ENCODE measurements around the gene PURB.
A peak's percentile ranks its signal among the peaks of the same experiment; 100 is the strongest.

Gene PURB

GRCh38 chr7:44889086-44889781 lies 3.9 kb upstream of the PURB start:
- Mint-ChIP-seq H3K27me3 (ENCODE audit: low read depth) (peaks cover 4% of the 10 kb centered on the region), H3K4me3 (peak overlapping the region; percentile 43 to 73 (median 71)), H3K27ac (peak overlapping the region; percentile 64 to 82 (median 82)), H3K4me1 (peaks cover 59% of the 10 kb centered on the region), H3K36me3 (ENCODE audit: low read depth) (peaks cover 4% of the 10 kb centered on the region), H3K9me3 (no peaks in the 10 kb centered on the region)
- no peak for TF ChIP-seq CTCF (IDR thresholded peaks at IDR 0.05; ENCODE audit: unreplicated experiment in 3 of 3)

DNA sequence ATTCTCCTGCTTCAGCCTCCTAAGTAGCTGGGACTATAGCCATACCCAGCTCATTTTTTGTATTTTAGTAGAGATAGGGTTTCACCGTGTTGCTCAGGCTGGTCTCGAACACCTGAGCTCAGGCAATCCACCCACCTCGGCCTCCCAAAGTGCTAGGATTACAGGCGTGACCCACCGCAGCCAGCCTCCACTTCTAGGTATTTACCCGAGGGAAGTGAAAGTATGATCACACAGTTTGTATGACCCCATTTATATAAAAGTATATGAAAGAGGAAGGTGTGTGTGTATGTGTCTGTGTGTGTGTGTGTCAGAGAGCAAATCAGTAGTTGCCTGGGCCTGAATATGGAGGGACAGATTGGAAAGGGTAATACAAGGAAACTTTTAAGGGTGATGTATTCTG lies 2.0 kb upstream of the PURB start:
- H3K36me3 Mint-ChIP-seq (ENCODE audit: low read depth), result peaks cover 13% of the 10 kb centered on the region
- no peak for TF ChIP-seq CTCF (IDR thresholded peaks at IDR 0.05; ENCODE audit: unreplicated experiment in 3 of 3)
- no peaks in the 10 kb centered on the region for H3K9me3 Mint-ChIP-seq
- peak overlapping the region; percentile 10 to 93 (median 47) for H3K4me3 Mint-ChIP-seq
- peaks cover 51% of the 10 kb centered on the region for H3K4me1 Mint-ChIP-seq
- peak overlapping the region in 2 of 3 experiments; percentile 49 to 82 for H3K27ac Mint-ChIP-seq
- peaks cover 4% of the 10 kb centered on the region for H3K27me3 Mint-ChIP-seq (ENCODE audit: low read depth)

GRCh38 chr7:44884621-44885393 lies 523 bp downstream of the PURB start:
- TF ChIP-seq CTCF (IDR thresholded peaks at IDR 0.05; ENCODE audit: unreplicated experiment in 3 of 3), result no peak
- Mint-ChIP-seq H3K36me3 (ENCODE audit: low read depth) (peaks cover 35% of the 10 kb centered on the region), H3K4me1 (peaks cover 61% of the 10 kb centered on the region), H3K4me3 (peak overlapping the region; percentile 90 to 97 (median 94)), H3K27ac (peak overlapping the region; percentile 86 to 99 (median 92)), H3K9me3 (no peaks in the 10 kb centered on the region), H3K27me3 (ENCODE audit: low read depth) (no peaks in the 10 kb centered on the region)

DNA sequence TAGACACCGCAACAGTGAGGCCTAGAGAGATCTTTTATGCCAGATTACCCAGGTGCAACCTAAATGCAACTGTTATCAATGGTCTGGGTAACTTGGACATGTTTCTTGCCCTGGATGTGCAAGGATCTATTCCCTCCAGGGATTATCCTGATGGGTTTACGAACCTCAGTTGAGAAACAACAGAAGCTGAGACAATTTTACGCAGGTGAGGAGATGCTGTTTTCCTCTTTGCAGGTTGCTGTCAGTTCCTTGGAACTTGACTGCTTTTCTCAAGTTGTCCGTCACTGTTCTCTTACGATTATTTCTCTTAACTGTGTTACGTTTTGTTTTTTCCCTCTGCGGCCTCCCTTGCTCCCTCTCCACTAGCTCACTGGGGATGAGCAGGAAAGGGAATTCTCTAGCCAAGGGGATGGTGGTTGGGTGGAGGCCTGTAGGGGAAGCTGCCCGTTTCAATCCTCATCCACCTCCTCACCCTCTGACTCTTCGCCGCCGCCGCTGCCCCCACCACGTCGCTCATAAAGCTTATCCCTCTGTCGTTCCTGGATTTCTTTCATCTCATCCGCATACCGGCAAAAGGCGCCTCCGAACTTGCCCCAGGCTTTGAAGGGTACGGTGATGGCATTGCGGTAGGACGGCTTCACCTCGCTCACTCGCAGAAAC lies 1.2 kb downstream of the PURB start:
- peaks cover 39% of the 10 kb centered on the region for H3K36me3 Mint-ChIP-seq (ENCODE audit: low read depth)
- H3K27ac Mint-ChIP-seq, result peak overlapping the region; percentile 86 to 99 (median 92)
- H3K4me3 Mint-ChIP-seq, result peak overlapping the region; percentile 90 to 97 (median 94)
- peaks cover 60% of the 10 kb centered on the region for H3K4me1 Mint-ChIP-seq
- no peaks in the 10 kb centered on the region for H3K9me3 Mint-ChIP-seq
- TF ChIP-seq CTCF (IDR thresholded peaks at IDR 0.05; ENCODE audit: unreplicated experiment in 3 of 3), result no peak
- H3K27me3 Mint-ChIP-seq (ENCODE audit: low read depth), result no peaks in the 10 kb centered on the region

DNA sequence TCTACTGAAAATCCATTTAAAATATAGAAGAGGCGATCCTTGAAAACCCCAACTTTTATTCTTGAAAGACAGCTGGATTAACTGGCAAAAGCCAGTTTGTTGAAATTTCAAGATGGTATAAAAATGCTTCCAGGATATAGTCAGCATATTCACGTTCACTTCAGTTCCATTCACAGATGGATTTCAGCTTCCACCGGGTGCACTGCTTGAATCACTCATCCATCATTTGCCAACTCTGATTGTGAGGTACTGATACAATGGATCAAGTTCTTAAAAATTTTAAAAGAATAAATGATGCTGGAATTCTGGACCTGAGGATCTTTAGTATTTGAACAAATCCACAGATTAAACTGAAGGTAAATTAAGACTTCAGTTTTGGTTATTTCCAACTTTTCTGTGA lies 2.4 kb downstream of the PURB start:
- TF ChIP-seq CTCF (IDR thresholded peaks at IDR 0.05; ENCODE audit: unreplicated experiment in 3 of 3), result no peak
- H3K27me3 Mint-ChIP-seq (ENCODE audit: low read depth), result no peaks in the 10 kb centered on the region
- H3K4me1 Mint-ChIP-seq, result peaks cover 62% of the 10 kb centered on the region
- peak overlapping the region; percentile 76 to 99 (median 86) for H3K27ac Mint-ChIP-seq
- H3K9me3 Mint-ChIP-seq, result no peaks in the 10 kb centered on the region
- H3K4me3 Mint-ChIP-seq, result peak overlapping the region; percentile 90 to 97 (median 94)
- H3K36me3 Mint-ChIP-seq (ENCODE audit: low read depth), result peaks cover 48% of the 10 kb centered on the region
